ENCODE results near the gene TMEM243. TPM values are rescaled to one million over a fixed set of nuclear protein-coding genes. Genes with fewer than 3 reads are reported as not detected.

TMEM243 gene
- total RNA-seq, 1 donor from 2014 or later = 25.4 TPM

- Mint-ChIP-seq H3K4me3 (ENCODE audit: unreplicated experiment) (no peak overlapping the region), H3K9me3 (ENCODE audit: unreplicated experiment) (no peaks in the 10 kb centered on the region), H3K4me1 (ENCODE audit: low read depth, unreplicated experiment) (peaks cover 33% of the 10 kb centered on the region), H3K27me3 (ENCODE audit: low read depth, unreplicated experiment) (no peaks in the 10 kb centered on the region), H3K36me3 (ENCODE audit: low read depth, unreplicated experiment) (peaks cover 12% of the 10 kb centered on the region), H3K27ac (ENCODE audit: unreplicated experiment) (no peak overlapping the region)
- Histone ChIP-seq H3K4me3 (ENCODE audit: insufficient read depth, low read depth, low read length) (no peak overlapping the region), H3K27me3 (ENCODE audit: insufficient read depth, low read length) (no peaks in the 10 kb centered on the region), H4K20me1 (ENCODE audit: insufficient read depth, low read length) (peaks cover 73% of the 10 kb centered on the region), H3K36me3 (ENCODE audit: insufficient read depth, low read length) (peaks cover 4% of the 10 kb centered on the region), H3K9me3 (ENCODE audit: insufficient read depth, low read depth, low read length) (no peaks in the 10 kb centered on the region), H3K4me1 (ENCODE audit: insufficient read depth, low read length) (peaks cover 3% of the 10 kb centered on the region), H3K4me2 (ENCODE audit: low read length) (no peak overlapping the region), H2AFZ (ENCODE audit: low read depth, low read length) (no peak overlapping the region), H3K27ac (ENCODE audit: low read depth, low read length) (no peak overlapping the region), H3K9ac (ENCODE audit: low read length) (no peak overlapping the region), H3K79me2 (ENCODE audit: insufficient read depth, low read length) (peaks cover 76% of the 10 kb centered on the region)
- FAIRE-seq = no peak
- TF ChIP-seq EZH2 (IDR thresholded peaks at IDR 0.05; ENCODE audit: insufficient read depth, low read length) = no peak
- TF ChIP-seq, protein P1, sequence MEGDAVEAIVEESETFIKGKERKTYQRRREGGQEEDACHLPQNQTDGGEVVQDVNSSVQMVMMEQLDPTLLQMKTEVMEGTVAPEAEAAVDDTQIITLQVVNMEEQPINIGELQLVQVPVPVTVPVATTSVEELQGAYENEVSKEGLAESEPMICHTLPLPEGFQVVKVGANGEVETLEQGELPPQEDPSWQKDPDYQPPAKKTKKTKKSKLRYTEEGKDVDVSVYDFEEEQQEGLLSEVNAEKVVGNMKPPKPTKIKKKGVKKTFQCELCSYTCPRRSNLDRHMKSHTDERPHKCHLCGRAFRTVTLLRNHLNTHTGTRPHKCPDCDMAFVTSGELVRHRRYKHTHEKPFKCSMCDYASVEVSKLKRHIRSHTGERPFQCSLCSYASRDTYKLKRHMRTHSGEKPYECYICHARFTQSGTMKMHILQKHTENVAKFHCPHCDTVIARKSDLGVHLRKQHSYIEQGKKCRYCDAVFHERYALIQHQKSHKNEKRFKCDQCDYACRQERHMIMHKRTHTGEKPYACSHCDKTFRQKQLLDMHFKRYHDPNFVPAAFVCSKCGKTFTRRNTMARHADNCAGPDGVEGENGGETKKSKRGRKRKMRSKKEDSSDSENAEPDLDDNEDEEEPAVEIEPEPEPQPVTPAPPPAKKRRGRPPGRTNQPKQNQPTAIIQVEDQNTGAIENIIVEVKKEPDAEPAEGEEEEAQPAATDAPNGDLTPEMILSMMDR (IDR thresholded peaks at IDR 0.05; ENCODE audit: insufficient read depth, low read depth, low read length) = no peak
- DNase-seq (ENCODE audit: low read depth) = no peak
Measured at GRCh38 chr7:87213252-87213651, 6.3 kb downstream of the TMEM243 start.

DNA sequence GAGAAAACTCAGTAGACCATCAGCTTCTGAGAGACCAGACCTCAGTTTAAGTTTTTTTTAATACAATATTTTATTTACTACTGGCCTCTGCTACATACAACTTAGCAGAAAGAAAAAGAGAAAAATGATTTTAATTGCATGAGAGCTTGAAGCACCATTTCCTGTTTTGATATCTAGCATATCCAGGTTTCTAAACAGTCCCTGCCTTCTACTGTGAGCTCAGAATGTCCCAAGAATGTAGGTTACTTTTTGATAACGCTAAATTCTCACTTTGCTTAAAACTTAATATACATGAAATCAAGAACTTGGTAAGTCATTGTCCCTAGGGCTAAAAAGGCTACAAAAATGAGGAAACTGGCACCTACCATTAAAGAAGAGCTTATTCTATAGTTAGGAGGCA, 7.0 kb downstream of the TMEM243 start:
- peaks cover 75% of the 10 kb centered on the region for H3K79me2 ChIP-seq (ENCODE audit: insufficient read depth, low read length)
- H3K9me3 ChIP-seq (ENCODE audit: insufficient read depth, low read depth, low read length) = no peaks in the 10 kb centered on the region
- no peak overlapping the region for H3K4me3 ChIP-seq (ENCODE audit: insufficient read depth, low read depth, low read length)
- no peak overlapping the region for H3K27ac Mint-ChIP-seq (ENCODE audit: unreplicated experiment)
- H3K36me3 Mint-ChIP-seq (ENCODE audit: low read depth, unreplicated experiment) = peaks cover 17% of the 10 kb centered on the region
- H3K36me3 ChIP-seq (ENCODE audit: insufficient read depth, low read length) = peaks cover 4% of the 10 kb centered on the region
- TF ChIP-seq, protein P1 (IDR thresholded peaks at IDR 0.05; ENCODE audit: insufficient read depth, low read depth, low read length) = no peak
- TF ChIP-seq EZH2 (IDR thresholded peaks at IDR 0.05; ENCODE audit: insufficient read depth, low read length) = no peak
- no peaks in the 10 kb centered on the region for H3K4me1 ChIP-seq (ENCODE audit: insufficient read depth, low read length)
- peak overlapping the region; percentile 55 for H3K4me3 Mint-ChIP-seq (ENCODE audit: unreplicated experiment)
- FAIRE-seq (no peak), DNase-seq (ENCODE audit: low read depth) (no peak)
- no peaks in the 10 kb centered on the region for H3K27me3 Mint-ChIP-seq (ENCODE audit: low read depth, unreplicated experiment)
- no peak overlapping the region for H2AFZ ChIP-seq (ENCODE audit: low read depth, low read length)
- no peaks in the 10 kb centered on the region for H3K27me3 ChIP-seq (ENCODE audit: insufficient read depth, low read length)
- H3K4me1 Mint-ChIP-seq (ENCODE audit: low read depth, unreplicated experiment) = peaks cover 30% of the 10 kb centered on the region
- H3K9ac ChIP-seq (ENCODE audit: low read length) = no peak overlapping the region
- H3K9me3 Mint-ChIP-seq (ENCODE audit: unreplicated experiment) = no peaks in the 10 kb centered on the region
- H4K20me1 ChIP-seq (ENCODE audit: insufficient read depth, low read length) = peaks cover 68% of the 10 kb centered on the region
- no peak overlapping the region for H3K4me2 ChIP-seq (ENCODE audit: low read length)
- H3K27ac ChIP-seq (ENCODE audit: low read depth, low read length) = no peak overlapping the region

- FAIRE-seq = no peak
- H3K4me1 ChIP-seq (ENCODE audit: insufficient read depth, low read length) = peaks cover 6% of the 10 kb centered on the region
- no peak overlapping the region for H3K4me3 ChIP-seq (ENCODE audit: insufficient read depth, low read depth, low read length)
- peaks cover 71% of the 10 kb centered on the region for H3K79me2 ChIP-seq (ENCODE audit: insufficient read depth, low read length)
- H4K20me1 ChIP-seq (ENCODE audit: insufficient read depth, low read length) = peaks cover 71% of the 10 kb centered on the region
- H3K4me1 Mint-ChIP-seq (ENCODE audit: low read depth, unreplicated experiment) = peaks cover 27% of the 10 kb centered on the region
- H3K4me2 ChIP-seq (ENCODE audit: low read length) = no peak overlapping the region
- H3K9me3 ChIP-seq (ENCODE audit: insufficient read depth, low read depth, low read length) = no peaks in the 10 kb centered on the region
- H3K9ac ChIP-seq (ENCODE audit: low read length) = no peak overlapping the region
- no peak overlapping the region for H3K27ac ChIP-seq (ENCODE audit: low read depth, low read length)
- no peaks in the 10 kb centered on the region for H3K36me3 ChIP-seq (ENCODE audit: insufficient read depth, low read length)
- DNase-seq (ENCODE audit: low read depth) = no peak
- H3K36me3 Mint-ChIP-seq (ENCODE audit: low read depth, unreplicated experiment) = peaks cover 25% of the 10 kb centered on the region
- H3K27me3 ChIP-seq (ENCODE audit: insufficient read depth, low read length) = no peaks in the 10 kb centered on the region
- no peak overlapping the region for H3K4me3 Mint-ChIP-seq (ENCODE audit: unreplicated experiment)
- H2AFZ ChIP-seq (ENCODE audit: low read depth, low read length) = no peak overlapping the region
- H3K9me3 Mint-ChIP-seq (ENCODE audit: unreplicated experiment) = peaks cover 5% of the 10 kb centered on the region
- H3K27ac Mint-ChIP-seq (ENCODE audit: unreplicated experiment) = no peak overlapping the region
- no peak for TF ChIP-seq EZH2 (IDR thresholded peaks at IDR 0.05; ENCODE audit: insufficient read depth, low read length)
- TF ChIP-seq, protein P1 (IDR thresholded peaks at IDR 0.05; ENCODE audit: insufficient read depth, low read depth, low read length) = no peak
- no peaks in the 10 kb centered on the region for H3K27me3 Mint-ChIP-seq (ENCODE audit: low read depth, unreplicated experiment)
Measured at GRCh38 chr7:87210506-87210905, 9.0 kb downstream of the TMEM243 start.
